GM12875 (cell line): ENCODE data around the gene SETX.

ENCODE experiments used
- H3K4me3 ChIP-seq: one replicate; pipeline ENCODE4 v1.5.1; 2011; ENCODE audit warnings: low read depth, low read length, control low read depth
- CTCF ChIP-seq: IDR thresholded peaks from 2 replicates; pipeline ENCODE4 v1.5.1; 2011; ENCODE audit warnings: low read depth, mild to moderate bottlenecking, control low read depth, inconsistent platforms, low read length, moderate library complexity, borderline replicate concordance; ENCODE audit not compliant: insufficient read depth

The SETX gene

GRCh38 chr9:132221941-132222340 lies 132.8 kb downstream of the SETX start:
- no peak overlapping the region for H3K4me3 ChIP-seq
- TF ChIP-seq CTCF: no peak

GRCh38 chr9:132218208-132218607 lies 136.6 kb downstream of the SETX start:
- TF ChIP-seq CTCF: no peak
- H3K4me3 ChIP-seq: no peak overlapping the region

- H3K4me3 ChIP-seq: no peak overlapping the region
- no peak for TF ChIP-seq CTCF
These were observed 137.7 kb downstream of the SETX start for GRCh38 chr9:132216861-132217619.

GRCh38 chr9:132214027-132214622 lies 140.7 kb downstream of the SETX start:
- no peak for TF ChIP-seq CTCF

GRCh38 chr9:132211570-132211969 lies 143.2 kb downstream of the SETX start:
- H3K4me3 ChIP-seq: no peak overlapping the region
- no peak for TF ChIP-seq CTCF

More at GRCh38 chr9:132214027-132214622, 140.7 kb downstream of the SETX start:
- no peak overlapping the region for H3K4me3 ChIP-seq
